Stimulated activated CD4-positive, alpha-beta T cell treated with anti-CD3 and anti-CD28 coated beads, Interleukin-1b, Interleukin-23, amount 100 ng/mL, for 4 hours (primary cell): ENCODE measurements around the gene VPS41.
"Not testable (repeated sequence)": the region's sequence is repeated elsewhere in the genome, so short reads cannot be mapped to it uniquely, and the experiment has no call there.

Experiments used
- DNase-seq, 2 donors: peaks; one replicate each; pipeline ENCODE4 v3.0.0-alpha.2; 2020; ENCODE audit warnings: low read depth in 2 of 2

The VPS41 gene

GRCh38 chr7:38908759-38909335 is at the start of gene VPS41:
Gene VPS41 (minus strand): TSS chr7:38909191. CDS start chr7:38909174, 17 bp downstream.
- DNase-seq: peak; percentile 51 to 66

GRCh38 chr7:38955892-38956291 is 46.9 kb upstream of the VPS41 start:
- no peak for DNase-seq

DNA sequence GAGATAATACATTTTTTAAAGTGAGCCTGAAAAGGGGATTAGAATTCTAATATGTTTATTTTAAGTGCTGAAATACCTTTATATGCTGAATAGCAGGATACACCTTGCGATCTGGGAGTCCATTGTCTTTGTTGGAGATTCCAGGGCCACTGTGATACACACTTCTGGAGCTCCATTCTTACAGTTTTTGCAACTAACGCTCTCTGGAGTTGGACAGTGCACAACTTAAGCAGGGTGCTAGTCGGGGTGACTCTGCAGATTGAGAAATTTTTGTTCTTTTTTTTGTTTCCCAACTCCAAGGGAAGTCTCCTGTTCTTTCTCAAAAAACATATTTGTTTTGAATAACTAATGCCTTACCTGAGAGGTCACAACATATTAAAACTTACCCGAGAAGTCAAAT is 45.0 kb upstream of the VPS41 start:
- DNase-seq: no peak

GRCh38 chr7:38953227-38953626 is 44.2 kb upstream of the VPS41 start:
- DNase-seq: no peak

- DNase-seq: no peak
Measured at GRCh38 chr7:38951213-38951612, 42.2 kb upstream of the VPS41 start.

GRCh38 chr7:38950309-38950708 is 41.3 kb upstream of the VPS41 start:
- no peak for DNase-seq

GRCh38 chr7:38947541-38947940 is 38.5 kb upstream of the VPS41 start:
- not testable (repeated sequence) for DNase-seq

DNA sequence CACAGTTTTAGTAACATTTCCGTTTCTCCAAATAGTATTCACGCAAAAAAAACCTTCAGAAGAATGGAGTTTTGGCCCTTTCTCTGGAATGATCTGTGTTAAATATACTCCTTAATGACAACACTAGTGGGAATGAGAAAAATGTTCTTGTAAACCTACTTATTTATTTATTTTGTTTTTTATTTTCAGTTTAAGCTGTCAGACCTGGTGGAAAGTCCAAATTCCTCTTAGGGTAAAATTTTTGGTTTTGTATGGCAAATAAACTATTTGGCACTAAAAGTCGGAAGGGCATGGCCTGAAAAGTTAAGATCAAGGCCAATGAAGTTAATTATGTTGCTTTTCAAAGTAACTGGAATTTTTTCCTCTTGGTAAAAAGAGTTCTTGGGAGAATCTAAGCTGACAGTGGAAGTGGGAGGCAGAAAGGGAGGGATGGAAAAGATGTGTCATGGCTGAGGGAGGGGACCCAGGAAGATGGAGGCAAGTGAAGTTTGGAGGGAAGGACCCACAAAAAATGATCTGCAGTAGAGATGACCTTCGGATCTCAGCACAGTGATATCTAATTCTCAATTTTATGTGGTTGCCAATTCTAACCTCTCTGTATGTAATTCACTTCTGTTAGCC is 33.5 kb upstream of the VPS41 start:
- no peak for DNase-seq

- DNase-seq: no peak
Measured at GRCh38 chr7:38940774-38941173, 31.8 kb upstream of the VPS41 start.

DNA sequence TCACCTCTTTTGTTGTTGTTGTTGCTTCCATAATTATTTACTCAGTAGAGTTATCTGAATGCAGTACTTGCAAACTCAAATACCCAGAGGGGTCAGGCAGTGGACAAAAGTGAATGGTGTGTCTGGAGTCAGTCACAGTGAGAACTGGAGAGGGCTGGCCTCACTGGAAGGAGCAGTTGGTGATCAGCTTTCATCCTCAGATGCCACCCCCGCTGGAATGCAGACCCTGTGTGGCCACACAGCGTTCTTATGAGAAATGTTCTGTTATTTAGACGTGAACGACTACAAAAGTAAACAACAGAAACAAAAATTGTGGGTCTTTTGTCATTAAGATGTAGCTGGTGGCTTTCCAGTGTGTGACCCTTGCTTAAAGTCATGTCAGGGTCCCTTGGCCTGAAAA is 29.6 kb upstream of the VPS41 start:
- no peak for DNase-seq

- no peak for DNase-seq
Measured at GRCh38 chr7:38938001-38938485, 29.1 kb upstream of the VPS41 start.

DNA sequence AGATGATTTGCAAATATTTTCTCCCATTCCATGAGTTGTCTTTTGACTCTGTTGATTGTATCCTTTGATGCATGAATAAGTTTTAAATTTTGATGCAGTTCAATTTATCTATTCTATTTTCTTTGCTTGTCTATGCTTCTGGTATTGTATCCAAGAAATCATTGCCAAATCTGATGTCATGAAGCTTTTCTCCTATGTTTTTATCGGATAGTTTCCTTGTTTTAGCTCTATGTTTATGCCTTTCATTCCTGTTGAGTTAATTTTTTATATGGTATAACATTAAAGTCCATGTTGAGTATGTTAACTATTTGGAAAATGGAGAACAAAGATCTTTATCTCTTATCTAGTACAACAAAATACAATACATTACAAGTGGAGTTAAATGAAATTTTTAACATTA is 27.6 kb upstream of the VPS41 start:
- no peak for DNase-seq

GRCh38 chr7:38934536-38934935 is 25.5 kb upstream of the VPS41 start:
- DNase-seq: no peak

DNA sequence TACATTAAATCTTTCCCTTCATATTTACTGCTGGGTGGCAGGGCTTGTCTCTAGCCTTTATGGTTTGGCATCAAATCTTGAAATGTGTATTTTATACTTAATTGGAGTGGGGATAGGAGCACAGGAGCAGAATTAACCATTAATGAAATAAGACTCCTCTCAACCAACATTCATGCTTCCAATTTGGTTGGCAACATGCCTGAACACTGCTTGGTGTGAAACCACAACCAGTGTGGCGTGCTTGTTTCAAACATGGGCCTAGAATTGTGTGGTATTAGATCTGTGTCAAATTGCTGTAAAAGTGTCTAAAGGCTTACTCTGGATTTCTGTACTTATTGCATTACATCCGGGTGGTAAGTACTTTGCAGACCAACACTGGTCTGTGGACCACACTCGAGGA is 25.1 kb upstream of the VPS41 start:
- DNase-seq: no peak

DNA sequence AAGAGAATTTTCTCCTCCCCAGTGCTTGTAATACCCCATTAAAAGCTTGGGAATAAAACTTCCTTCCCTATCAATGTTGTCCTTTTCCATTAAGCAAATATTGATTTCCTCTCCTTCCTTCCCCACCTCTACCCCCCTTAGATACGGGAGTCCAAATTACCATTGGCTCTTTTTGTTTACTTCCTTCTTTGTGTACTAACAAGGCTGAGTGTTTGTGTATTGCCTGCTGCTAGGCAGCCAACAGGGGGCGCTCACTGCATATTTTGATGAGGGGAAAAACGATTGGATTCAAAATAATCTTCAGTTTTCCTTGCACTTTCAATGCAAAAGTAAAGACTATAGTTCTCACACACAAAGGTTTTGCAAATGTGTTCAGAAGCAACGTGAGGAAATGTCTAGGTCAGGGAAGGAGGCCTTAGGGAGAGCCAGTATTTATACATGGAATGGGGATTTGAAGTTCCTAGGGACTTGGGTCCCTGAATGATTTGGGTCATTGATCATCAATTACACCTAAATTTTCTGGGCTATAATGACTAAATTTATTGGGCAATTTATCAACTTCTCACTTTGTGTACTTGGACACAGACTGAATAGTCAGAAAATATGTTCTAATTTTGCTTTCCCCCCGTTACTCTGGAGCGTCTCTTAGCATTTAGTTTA is 23.6 kb upstream of the VPS41 start:
- peak; percentile 21 to 45 for DNase-seq

- no peak for DNase-seq
Measured at GRCh38 chr7:38929460-38930171, 20.6 kb upstream of the VPS41 start.

DNA sequence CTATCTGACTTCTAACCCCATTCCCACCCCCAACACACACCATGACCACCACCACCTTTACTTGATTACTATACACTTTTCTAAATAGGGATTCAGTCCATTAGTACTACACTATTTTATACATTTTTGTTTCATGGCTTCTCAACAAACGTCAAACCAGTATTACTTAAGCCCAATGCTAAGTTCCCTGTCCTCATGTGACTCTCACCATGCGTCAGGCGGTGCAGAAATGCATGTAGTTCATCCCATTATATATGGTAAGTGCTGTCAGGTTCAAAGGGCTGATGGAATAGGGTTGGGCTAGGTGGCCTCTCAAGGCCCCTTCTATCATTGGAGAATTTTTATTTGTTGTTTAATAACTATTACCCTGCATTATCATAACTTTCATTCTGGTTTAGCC is 19.5 kb upstream of the VPS41 start:
- DNase-seq: no peak

GRCh38 chr7:38927751-38928150 is 18.8 kb upstream of the VPS41 start:
- DNase-seq: no peak

DNA sequence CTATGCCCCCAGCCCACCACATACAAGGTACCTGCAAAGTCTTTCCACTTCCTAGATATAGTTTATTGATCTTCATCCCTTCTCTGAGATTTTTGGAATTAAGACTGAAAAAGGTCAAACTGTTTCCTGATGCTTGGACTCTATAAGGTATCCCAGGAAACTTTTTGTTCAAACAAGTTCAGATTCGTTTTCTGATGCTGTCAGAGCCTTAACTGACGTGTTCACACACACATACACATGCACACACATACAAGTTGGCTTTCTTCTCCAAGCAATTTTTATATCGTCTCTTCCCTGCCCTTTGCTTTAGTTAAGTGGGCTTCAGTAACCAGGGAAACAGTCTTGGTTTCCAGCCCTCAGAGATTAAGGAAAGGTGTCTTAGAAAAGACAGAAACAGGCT is 11.7 kb upstream of the VPS41 start:
- DNase-seq: no peak

DNA sequence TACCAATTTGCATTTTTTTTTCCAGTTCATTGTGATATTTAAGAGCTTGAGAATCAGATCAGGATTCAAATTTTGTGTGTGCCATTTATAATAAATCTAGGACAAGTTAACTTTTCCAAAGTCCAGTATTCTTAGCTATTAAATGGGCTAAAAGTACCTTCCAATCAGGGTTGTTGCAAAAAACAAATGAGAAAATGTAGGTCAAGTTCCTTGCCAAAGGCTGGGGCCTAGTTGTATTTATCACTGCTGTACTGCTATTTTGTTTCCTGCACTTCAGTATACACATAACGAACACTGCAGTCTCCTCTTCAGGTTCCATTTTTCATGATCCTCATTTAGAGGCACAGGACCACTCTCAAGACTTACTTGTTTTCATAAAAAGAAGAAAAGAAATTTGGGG is 7.4 kb upstream of the VPS41 start:
- DNase-seq: no peak

- DNase-seq: no peak
Measured at GRCh38 chr7:38909870-38910269, 879 bp upstream of the VPS41 start.

DNA sequence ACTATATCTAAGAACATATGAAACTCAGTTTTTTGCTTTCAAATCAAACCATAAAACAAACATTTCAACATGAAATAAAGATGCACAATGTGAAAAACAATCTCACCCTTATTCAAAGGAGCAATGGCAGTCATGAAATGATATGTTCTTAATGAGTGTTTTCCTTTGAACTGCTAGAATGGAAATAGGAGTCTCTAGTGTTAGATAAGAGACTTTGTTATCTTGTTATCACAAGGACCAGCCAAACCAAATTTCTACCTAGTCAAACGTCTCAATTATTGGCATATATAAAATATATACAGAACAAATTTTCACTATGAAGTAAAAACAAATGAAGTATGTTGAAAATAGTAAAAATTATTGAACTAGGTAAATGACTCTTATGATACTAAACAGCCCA is 1.2 kb downstream of the VPS41 start:
- no peak for DNase-seq

- no peak for DNase-seq
Measured at GRCh38 chr7:38907066-38907465, 1.9 kb downstream of the VPS41 start.
